Liver (tissue), 9 donors: ENCODE data around the gene PRLHR. TPM values are rescaled to one million over a fixed set of nuclear protein-coding genes. Genes with fewer than 3 reads are reported as not detected.
A peak's percentile ranks its signal among the peaks of the same experiment; 100 is the strongest.

Experiments
- DNase-seq: peaks from one replicate; pipeline ENCODE4 v3.0.0-alpha.2; 2017; ENCODE audit warnings: low spot score
- H3K27ac ChIP-seq, 2 donors: one replicate each; pipeline ENCODE4 v1.7.0; 2013; ENCODE audit warnings: inconsistent platforms in 2 of 2, low read length in 2 of 2, control low read depth in 1 of 2, low read depth in 1 of 2, mild to moderate bottlenecking in 1 of 2
- H3K27me3 ChIP-seq, 4 donors: one replicate each; pipeline versions ENCODE4 v1.6.1 to v1.7.0; 2013; ENCODE audit warnings: low read length in 3 of 4, inconsistent platforms in 1 of 4, mild to moderate bottlenecking in 1 of 4, moderate library complexity in 1 of 4; ENCODE audit not compliant: control insufficient read depth in 4 of 4, insufficient read depth in 4 of 4
- H3K36me3 ChIP-seq, 4 donors: one replicate each; pipeline versions ENCODE4 v1.6.1 to v1.7.0; 2013; ENCODE audit warnings: low read length in 3 of 4, mild to moderate bottlenecking in 3 of 4, low read depth in 1 of 4, moderate library complexity in 1 of 4; ENCODE audit not compliant: control insufficient read depth in 4 of 4, insufficient read depth in 3 of 4
- H3K4me1 ChIP-seq, 4 donors: one replicate each; pipeline versions ENCODE4 v1.6.1 to v1.7.0; 2013; ENCODE audit warnings: low read length in 3 of 4, mild to moderate bottlenecking in 3 of 4, moderate library complexity in 1 of 4; ENCODE audit not compliant: control insufficient read depth in 4 of 4, insufficient read depth in 4 of 4
- H3K4me3 ChIP-seq, 3 donors: one replicate each; pipeline versions ENCODE4 v1.6.1 to v1.7.0; 2013; ENCODE audit warnings: low read length in 3 of 3, control low read depth in 1 of 3, low read depth in 1 of 3, mild to moderate bottlenecking in 1 of 3
- H3K9ac ChIP-seq, 2 donors: one replicate each; pipeline ENCODE4 v1.7.0; 2013; ENCODE audit warnings: low read length in 2 of 2, mild to moderate bottlenecking in 2 of 2, moderate library complexity in 2 of 2, control low read depth in 1 of 2, low read depth in 1 of 2
- H3K9me3 ChIP-seq, 4 donors: one replicate each; pipeline versions ENCODE4 v1.6.1 to v1.7.0; 2013; ENCODE audit warnings: low read length in 3 of 4; ENCODE audit not compliant: control insufficient read depth in 4 of 4
- CTCF ChIP-seq: fragments of 150-350 bp; IDR thresholded peaks from 2 replicates; pipeline ENCODE4 v1.5.1; 2017; ENCODE audit warnings: improper control_type of control experiment, low read depth, low read length; ENCODE audit not compliant: missing input control
- EGR1 ChIP-seq, 2 donors: IDR thresholded peaks; 2 replicates each; pipeline ENCODE4 v1.6.1; 2016 to 2018; ENCODE audit warnings: antibody characterized with exemption in 2 of 2, low read depth in 2 of 2
- HNF4G ChIP-seq: IDR thresholded peaks from 2 replicates; pipeline ENCODE4 v1.6.1; 2016; ENCODE audit warnings: antibody characterized with exemption
- MAX ChIP-seq: IDR thresholded peaks from 2 replicates; pipeline ENCODE4 v1.6.1; 2016; ENCODE audit warnings: antibody characterized with exemption
- NR2F2 ChIP-seq: IDR thresholded peaks from 2 replicates; pipeline ENCODE4 v1.6.1; 2016; ENCODE audit warnings: antibody characterized with exemption
- RAD21 ChIP-seq, 2 donors: IDR thresholded peaks; 2 replicates each; pipeline ENCODE4 v1.6.1; 2016; ENCODE audit warnings: antibody characterized with exemption in 2 of 2, mild to moderate bottlenecking in 2 of 2
- REST ChIP-seq: IDR thresholded peaks from 2 replicates; pipeline ENCODE4 v1.6.1; 2016; ENCODE audit warnings: antibody characterized with exemption, mild to moderate bottlenecking
- RXRA ChIP-seq, 2 donors: IDR thresholded peaks; 2 replicates each; pipeline ENCODE4 v1.6.1; 2017 to 2018; ENCODE audit warnings: antibody characterized with exemption in 2 of 2, mild to moderate bottlenecking in 1 of 2
- SP1 ChIP-seq: IDR thresholded peaks from 2 replicates; pipeline ENCODE4 v1.6.1; 2018; ENCODE audit warnings: antibody characterized with exemption, mild to moderate bottlenecking
- TAF1 ChIP-seq: conservative IDR thresholded peaks from 2 replicates; pipeline ENCODE4 v1.6.1; 2016; ENCODE audit warnings: antibody characterized with exemption, mild to moderate bottlenecking
- YY1 ChIP-seq: IDR thresholded peaks from 2 replicates; pipeline ENCODE4 v1.6.1; 2016; ENCODE audit warnings: antibody characterized with exemption, mild to moderate bottlenecking
- WGBS: extraction: QIAGEN DNeasy Blood & Tissue Kit; methylation state at CpG from one replicate; pipeline ENCODE4 v1.1.7; 2013; 5-methylcytosine and 5-hydroxymethylcytosine counted together
- polyA plus RNA-seq, 2 donors: library from polyadenylated mRNA; stranded (reverse) in 1 of 2; unstranded in 1 of 2; fragments of 200-250 nt in 1 of 2; fragments of >200 nt in 1 of 2; fragmentation: Nextera tagmentation in 1 of 2; extraction: Ambion mirVana in 1 of 2; gene quantifications; one replicate each; pipeline versions ENCODE4 v1.2.1 to v1.2.3, GENCODE V29; 2013 to 2015
- total RNA-seq, 2 donors: library from RNA; depleted of rRNA; stranded (reverse); fragments of >200 nt; gene quantifications; one replicate each; pipeline ENCODE4 v1.2.3, GENCODE V29; 2014
- donor health status: healthy.
- donor health status: healthy.
- donor health status: healthy.
- donor health status: healthy.
- donor health status: healthy.

Gene PRLHR
- total and polyA plus RNA-seq, 4 donors = under 0.01 to 0.08 TPM; not detected in 2

GRCh38 chr10:118594392-118595063 is 920 bp downstream of the PRLHR start:
- peaks cover 0 to 26% (median 5%) of the 10 kb centered on the region in 4 donors for H3K27me3 ChIP-seq

GRCh38 chr10:118592675-118593330 is 2.6 kb downstream of the PRLHR start:
- Histone ChIP-seq H3K9me3 (peaks cover 0 to 23% (median 1%) of the 10 kb centered on the region in 4 donors), H3K27ac (no peak overlapping the region), H3K9ac (no peak overlapping the region), H3K4me1 (peaks cover 0 to 6% (median 3%) of the 10 kb centered on the region in 4 donors), H3K36me3 (no peaks in the 10 kb centered on the region), H3K27me3 (peaks cover 0 to 26% (median 5%) of the 10 kb centered on the region in 4 donors), H3K4me3 (no peak overlapping the region)
- 41% methylated on average over 2 of the region's 2 CpGs for WGBS
- DNase-seq = no peak
- TF ChIP-seq CTCF = no peak
- no peak for TF ChIP-seq YY1
- no peak for TF ChIP-seq HNF4G
- TF ChIP-seq EGR1 (IDR thresholded peaks at IDR 0.05; ENCODE audit: low read depth in 2 of 2) = no peak
- no peak for TF ChIP-seq SP1
- no peak for TF ChIP-seq REST
- TF ChIP-seq MAX = no peak
- no peak for TF ChIP-seq NR2F2
- TF ChIP-seq TAF1 = no peak

More at GRCh38 chr10:118594392-118595063, 920 bp downstream of the PRLHR start:
- WGBS = 20% methylated on average over 70 of the region's 70 CpGs
- H3K4me1 ChIP-seq = peaks cover 0 to 6% (median 3%) of the 10 kb centered on the region in 4 donors
- no peak overlapping the region for H3K9ac ChIP-seq
- H3K27ac ChIP-seq = no peak overlapping the region
- DNase-seq = peak; percentile 35
- H3K36me3 ChIP-seq = no peaks in the 10 kb centered on the region
- H3K9me3 ChIP-seq = peaks cover 0 to 23% (median 1%) of the 10 kb centered on the region in 4 donors
- TF ChIP-seq RXRA (IDR thresholded peaks at IDR 0.05) = no peak
- peak; percentile 98 for TF ChIP-seq REST
- peak in 1 of 2 donors; percentile 41 for TF ChIP-seq RAD21 (IDR thresholded peaks at IDR 0.05)
- TF ChIP-seq CTCF = peak; percentile 28
- H3K4me3 ChIP-seq = no peak overlapping the region
